HG03378 (cell line): ENCODE data around the gene ZNF385B.

Source experiments
- ATAC-seq: cut with Tn5 transposase; IDR thresholded peaks from one replicate; pipeline ENCODE4 v1.9.1; 2021; ENCODE audit warnings: mild to moderate bottlenecking, moderate library complexity; ENCODE audit not compliant: unreplicated experiment

The ZNF385B gene

GRCh38 chr2:179857236-179857635, 4.2 kb downstream of the ZNF385B start:
- no peak for ATAC-seq

- no peak for ATAC-seq
Measured at GRCh38 chr2:179856205-179856604, 5.2 kb downstream of the ZNF385B start.

GRCh38 chr2:179855673-179856072, 5.7 kb downstream of the ZNF385B start:
- ATAC-seq, result no peak

GRCh38 chr2:179854891-179855290, 6.5 kb downstream of the ZNF385B start:
- ATAC-seq, result no peak

GRCh38 chr2:179853108-179853507, 8.3 kb downstream of the ZNF385B start:
- ATAC-seq, result no peak

GRCh38 chr2:179850188-179850587, 11.2 kb downstream of the ZNF385B start:
- ATAC-seq, result no peak

GRCh38 chr2:179849719-179850118, 11.7 kb downstream of the ZNF385B start:
- ATAC-seq, result no peak

GRCh38 chr2:179843541-179843940, 17.9 kb downstream of the ZNF385B start:
- ATAC-seq, result no peak

GRCh38 chr2:179842498-179843153, 18.8 kb downstream of the ZNF385B start:
- ATAC-seq, result no peak

GRCh38 chr2:179840840-179841239, 20.6 kb downstream of the ZNF385B start:
- no peak for ATAC-seq

GRCh38 chr2:179837408-179837807, 24.0 kb downstream of the ZNF385B start:
- ATAC-seq, result no peak

GRCh38 chr2:179830043-179830787, 31.2 kb downstream of the ZNF385B start:
- ATAC-seq, result no peak

- no peak for ATAC-seq
Measured at GRCh38 chr2:179826297-179826696, 35.1 kb downstream of the ZNF385B start.

GRCh38 chr2:179825494-179825893, 35.9 kb downstream of the ZNF385B start:
- ATAC-seq, result peak; percentile 56

- ATAC-seq, result no peak
Measured at GRCh38 chr2:179824961-179825360, 36.5 kb downstream of the ZNF385B start.

GRCh38 chr2:179822540-179822939, 38.9 kb downstream of the ZNF385B start:
- ATAC-seq, result no peak

- ATAC-seq, result no peak
Measured at GRCh38 chr2:179818546-179818945, 42.9 kb downstream of the ZNF385B start.

GRCh38 chr2:179817181-179817841, 44.1 kb downstream of the ZNF385B start:
- no peak for ATAC-seq

- no peak for ATAC-seq
Measured at GRCh38 chr2:179814050-179814449, 47.4 kb downstream of the ZNF385B start.

GRCh38 chr2:179812501-179812900, 48.9 kb downstream of the ZNF385B start:
- no peak for ATAC-seq

- no peak for ATAC-seq
Measured at GRCh38 chr2:179811042-179811441, 50.4 kb downstream of the ZNF385B start.

- ATAC-seq, result no peak
Measured at GRCh38 chr2:179809606-179810005, 51.8 kb downstream of the ZNF385B start.
